Caki2 (cell line): ENCODE measurements around the gene PCDHGC4. TPM values are rescaled to one million over a fixed set of nuclear protein-coding genes. Genes with fewer than 3 reads are reported as not detected.

Source experiments
- DNase-seq: peaks from one replicate; pipeline ENCODE4 v3.0.0-alpha.2; 2015; ENCODE audit warnings: low read depth
- in situ Hi-C: cut with HindIII; loops from 2 replicates; pipeline ENCODE4 v1.10.0; 2016; ENCODE audit warnings: low sequenced_read_pairs, low pct_unique_long_range_greater_than_20kb, mixed read lengths
- total RNA-seq: library from RNA; depleted of rRNA; stranded (reverse); fragments of >200 nt; shearing (Covaris generic); gene quantifications from 2 replicates; pipeline ENCODE4 v1.2.3, GENCODE V29; 2014; ENCODE audit warnings: low replicate concordance; rRNA removed

The PCDHGC4 gene
- total RNA-seq, 1 experiment from 2014 or later, result not detected

GRCh38 chr5:141521244-141521781 is 36.5 kb downstream of the PCDHGC4 start:
- peak; percentile 96 for DNase-seq
- in situ Hi-C loops, result no loop called here

GRCh38 chr5:141522301-141522700 is 37.5 kb downstream of the PCDHGC4 start:
- DNase-seq, result no peak

GRCh38 chr5:141523991-141524390 is 39.2 kb downstream of the PCDHGC4 start:
- DNase-seq, result no peak
- in situ Hi-C loops, result no loop called here

More at GRCh38 chr5:141522301-141522700, 37.5 kb downstream of the PCDHGC4 start:
- in situ Hi-C loops, result no loop called here

- in situ Hi-C loops, result no loop called here
- DNase-seq, result peak; percentile 96
Observed at GRCh38 chr5:141524604-141525597, 40.1 kb downstream of the PCDHGC4 start.

GRCh38 chr5:141525653-141526052 is 40.8 kb downstream of the PCDHGC4 start:
- in situ Hi-C loops, result no loop called here
- peak; percentile 13 for DNase-seq

- in situ Hi-C loops, result no loop called here
Observed at GRCh38 chr5:141527426-141527825, 42.6 kb downstream of the PCDHGC4 start.

GRCh38 chr5:141528291-141528984 is 43.6 kb downstream of the PCDHGC4 start:
- in situ Hi-C loops, result no loop called here
- no peak for DNase-seq

More at GRCh38 chr5:141527426-141527825, 42.6 kb downstream of the PCDHGC4 start:
- DNase-seq, result no peak

GRCh38 chr5:141529002-141529401 is 44.2 kb downstream of the PCDHGC4 start:
- in situ Hi-C loops, result no loop called here
- DNase-seq, result no peak

- in situ Hi-C loops, result no loop called here
- DNase-seq, result no peak
Observed at GRCh38 chr5:141529873-141530272, 45.0 kb downstream of the PCDHGC4 start.

GRCh38 chr5:141532726-141533125 is 47.9 kb downstream of the PCDHGC4 start:
- no peak for DNase-seq
- in situ Hi-C loops, result no loop called here

- in situ Hi-C loops, result no loop called here
- no peak for DNase-seq
Observed at GRCh38 chr5:141533897-141534296, 49.1 kb downstream of the PCDHGC4 start.

GRCh38 chr5:141534492-141535213 is 49.8 kb downstream of the PCDHGC4 start:
- in situ Hi-C loops, result no loop called here

More at GRCh38 chr5:141534492-141535213, 49.8 kb downstream of the PCDHGC4 start:
- no peak for DNase-seq

Other genes starting within 250 kb of the PCDHGC4 start
- not detected in 2 replicates for gene PCDHB15, start 239.6 kb upstream of the PCDHGC4 start, total RNA-seq
- gene SLC25A2, start 181.0 kb upstream of the PCDHGC4 start, total RNA-seq, result not detected in 2 replicates
- gene TAF7, start 164.2 kb upstream of the PCDHGC4 start, total RNA-seq, result 103 and 109 TPM in 2 replicates
- gene PCDHGA1, start 154.5 kb upstream of the PCDHGC4 start, total RNA-seq, result 0.07 TPM in 1 of 2 replicates, not detected in the other
- not detected in 2 replicates for gene PCDHGA2, start 146.3 kb upstream of the PCDHGC4 start, total RNA-seq
- gene PCDHGA3, start 141.2 kb upstream of the PCDHGC4 start, total RNA-seq, result not detected in 2 replicates
- gene PCDHGB1, start 134.9 kb upstream of the PCDHGC4 start, total RNA-seq, result 0.06 TPM in 1 of 2 replicates, not detected in the other
- gene PCDHGA4, start 130.0 kb upstream of the PCDHGC4 start, total RNA-seq, result not detected in 2 replicates
- gene PCDHGB2, start 125.0 kb upstream of the PCDHGC4 start, total RNA-seq, result 0.34 TPM in 1 of 2 replicates, not detected in the other
- 0.24 TPM in 1 of 2 replicates, not detected in the other for gene PCDHGA5, start 120.9 kb upstream of the PCDHGC4 start, total RNA-seq
- not detected in 2 replicates for gene PCDHGB3, start 114.8 kb upstream of the PCDHGC4 start, total RNA-seq
- 1.6 TPM in 1 of 2 replicates, not detected in the other for gene PCDHGA6, start 111.1 kb upstream of the PCDHGC4 start, total RNA-seq
- not detected in 2 replicates for gene PCDHGA7, start 102.3 kb upstream of the PCDHGC4 start, total RNA-seq
- gene PCDHGB4, start 97.3 kb upstream of the PCDHGC4 start, total RNA-seq, result not detected in 2 replicates
- not detected in 2 replicates for gene PCDHGA8, start 92.4 kb upstream of the PCDHGC4 start, total RNA-seq
- gene PCDHGB5, start 87.1 kb upstream of the PCDHGC4 start, total RNA-seq, result not detected in 2 replicates
- not detected in 2 replicates for gene PCDHGA9, start 82.3 kb upstream of the PCDHGC4 start, total RNA-seq
- gene PCDHGB6, start 77.0 kb upstream of the PCDHGC4 start, total RNA-seq, result 0.75 and 1.3 TPM in 2 replicates
- 0.14 TPM in 1 of 2 replicates, not detected in the other for gene PCDHGA10, start 72.0 kb upstream of the PCDHGC4 start, total RNA-seq
- gene PCDHGB7, start 67.4 kb upstream of the PCDHGC4 start, total RNA-seq, result 0.03 and 0.64 TPM in 2 replicates
- gene PCDHGA11, start 64.0 kb upstream of the PCDHGC4 start, total RNA-seq, result not detected in 2 replicates
- not detected in 2 replicates for gene PCDHGA12, start 54.5 kb upstream of the PCDHGC4 start, total RNA-seq
- gene PCDHGC3, start 9.1 kb upstream of the PCDHGC4 start, total RNA-seq, result 15.4 and 27.2 TPM in 2 replicates
- not detected in 2 replicates for gene PCDHGC5, start 4.1 kb downstream of the PCDHGC4 start, total RNA-seq
- 17.0 and 43.6 TPM in 2 replicates for gene DIAPH1, start 134.0 kb downstream of the PCDHGC4 start, total RNA-seq
- gene HDAC3, start 151.8 kb downstream of the PCDHGC4 start, total RNA-seq, result 89.9 and 114 TPM in 2 replicates
- 2.6 and 2.7 TPM in 2 replicates for gene RELL2, start 152.0 kb downstream of the PCDHGC4 start, total RNA-seq
- gene FCHSD1, start 166.4 kb downstream of the PCDHGC4 start, total RNA-seq, result 19.7 and 23.2 TPM in 2 replicates
- 10.6 and 11.8 TPM in 2 replicates for gene ARAP3, start 197.2 kb downstream of the PCDHGC4 start, total RNA-seq